ENCODE measurements around the gene OSBPL7. TPM values are rescaled to one million over a fixed set of nuclear protein-coding genes. Genes with fewer than 3 reads are reported as not detected.

OSBPL7 gene
- total RNA-seq, 2 experiments from 2014 or later: 50.8 to 50.9 TPM

Other genes with a start within 250 kb of the OSBPL7 start
- gene KPNB1, start 171.9 kb downstream of the OSBPL7 start, total RNA-seq: 100 to 1,000 TPM; 335 TPM
- 1 to 10 TPM; 8.0 to 8.9 TPM for gene TBKBP1, start 127.6 kb downstream of the OSBPL7 start, total RNA-seq
- 10 to 100 TPM; 20.7 to 22.8 TPM for gene TBX21, start 88.6 kb downstream of the OSBPL7 start, total RNA-seq
- 10 to 100 TPM; 49.7 to 50.3 TPM for gene MRPL10, start 9.7 kb upstream of the OSBPL7 start, total RNA-seq
- gene LRRC46, start 9.9 kb upstream of the OSBPL7 start, total RNA-seq: under 1 TPM; 0.42 to 0.43 TPM
- 10 to 100 TPM; 38.0 to 39.6 TPM for gene SCRN2, start 19.5 kb upstream of the OSBPL7 start, total RNA-seq
- gene SP6, start 29.4 kb upstream of the OSBPL7 start, total RNA-seq: under 1 TPM; 0.09 to 0.22 TPM
- 10 to 100 TPM; 28.1 to 28.2 TPM for gene SP2, start 74.4 kb upstream of the OSBPL7 start, total RNA-seq
- gene PNPO, start 119.8 kb upstream of the OSBPL7 start, total RNA-seq: 10 to 100 TPM; 32.5 to 32.8 TPM
- not detected for gene PRR15L, start 136.1 kb upstream of the OSBPL7 start, total RNA-seq
- 100 to 1,000 TPM; 286 to 287 TPM for gene CDK5RAP3, start 149.3 kb upstream of the OSBPL7 start, total RNA-seq
- gene COPZ2, start 216.0 kb upstream of the OSBPL7 start, total RNA-seq: 1 to 10 TPM; 6.1 to 8.8 TPM
- gene NFE2L1, start 226.6 kb upstream of the OSBPL7 start, total RNA-seq: 10 to 100 TPM; 62.2 to 63.1 TPM